HepG2 (cell line): ENCODE data around the gene DPY19L1. TPM values are rescaled to one million over a fixed set of nuclear protein-coding genes. Genes with fewer than 3 reads are reported as not detected.
"Not testable (repeated sequence)": the region's sequence is repeated elsewhere in the genome, so short reads cannot be mapped to it uniquely, and the experiment has no call there.

Experiments
- ATAC-seq: fragments of 200-7000 bp; cut with Tn5 transposase; 3 replicates; pipeline ENCODE4 v1.9.1; 2020; ENCODE audit warnings: mild to moderate bottlenecking, moderate library complexity
- BruUV-seq: library from RNA; stranded (reverse); fragments of 400-500 nt; replicated peaks from 2 replicates; lab custom pipeline; 2021; lab: Mats Ljungman, UMichigan
- CTCF ChIA-PET: fragments of 300-600 bp; formaldehyde crosslinking; extraction: SDS; loops from one replicate; lab custom pipeline; 2021; ENCODE audit warnings: low total read pairs, inconsistent platforms, low intra/inter-chr PET ratio; lab: Yijun Ruan, JAX
- POLR2A ChIA-PET: fragments of 350-600 bp; sonication (Branson Sonifier 250); formaldehyde crosslinking; loops from one replicate; lab custom pipeline; 2020; ENCODE audit warnings: antibody characterized with exemption, inconsistent platforms; lab: Yijun Ruan, JAX
- DNase-seq: peaks from one replicate; pipeline ENCODE4 v3.0.0-alpha.2; 2015; ENCODE audit warnings: low spot score
- FAIRE-seq: peaks from 3 replicates; lab custom pipeline; 2011; peaks lifted over from hg19 to GRCh38; lab: Jason Lieb, UNC
- H2AFZ ChIP-seq: one replicate; pipeline ENCODE4 v1.6.1; 2011; ENCODE audit warnings: low read length, inconsistent platforms
- H3K27ac ChIP-seq: fragments of 300-600 bp; 3 replicates; pipeline ENCODE4 v1.8.0; 2011; ENCODE audit warnings: mixed run types, mild to moderate bottlenecking, mixed read lengths, low read length, inconsistent platforms; ENCODE audit not compliant: insufficient read depth; ENCODE audit errors: extremely low read length
- H3K27me3 ChIP-seq, 2 experiments: fragments of 200-600 bp in 1 of 2; 2 replicates in 1 of 2; 3 replicates in 1 of 2; pipeline versions ENCODE4 v1.6.0 to v1.8.0; 2011; ENCODE audit warnings: low read length in 2 of 2, mild to moderate bottlenecking in 2 of 2, moderate library complexity in 2 of 2, inconsistent platforms in 1 of 2; ENCODE audit not compliant: insufficient read depth in 2 of 2, control insufficient read depth in 1 of 2
- H3K36me3 ChIP-seq, 2 experiments: fragments of 200-600 bp in 1 of 2; replicated peaks in 1 of 2; 2 replicates in 1 of 2; 3 replicates in 1 of 2; pipeline versions ENCODE4 v1.5.1 to v1.8.0; 2011; ENCODE audit warnings: low read length in 2 of 2, inconsistent platforms in 1 of 2; ENCODE audit not compliant: insufficient read depth in 2 of 2, control insufficient read depth in 1 of 2
- H3K4me1 ChIP-seq: 2 replicates; pipeline ENCODE4 v1.5.1; 2012; ENCODE audit warnings: low read length, inconsistent platforms; ENCODE audit not compliant: insufficient read depth
- H3K4me2 ChIP-seq: 2 replicates; pipeline ENCODE4 v1.6.0; 2011; ENCODE audit warnings: low read depth, low read length, inconsistent platforms
- H3K4me3 ChIP-seq, 3 experiments: fragments of 200-600 bp in 1 of 3; sonication (generic), shearing (Covaris generic) in 1 of 3; replicated peaks in 1 of 3; 2 replicates each; pipeline ENCODE4 v1.5.1; 2011 to 2016; ENCODE audit warnings: low read length in 3 of 3, inconsistent platforms in 2 of 3, low read depth in 2 of 3, mild to moderate bottlenecking in 2 of 3, control low read depth in 1 of 3, mixed read lengths in 1 of 3; ENCODE audit not compliant: insufficient read depth in 1 of 3
- H3K79me2 ChIP-seq: one replicate; pipeline ENCODE4 v1.6.1; 2011; ENCODE audit warnings: low read length, inconsistent platforms; ENCODE audit not compliant: insufficient read depth
- H3K9ac ChIP-seq: 2 replicates; pipeline ENCODE4 v1.6.0; 2011; ENCODE audit warnings: mild to moderate bottlenecking, low read depth, low read length, inconsistent platforms; ENCODE audit not compliant: insufficient read depth
- H3K9me3 ChIP-seq: 2 replicates; pipeline ENCODE4 v1.5.1; 2012; ENCODE audit warnings: mild to moderate bottlenecking, low read length
- H4K20me1 ChIP-seq: 2 replicates; pipeline ENCODE4 v1.6.0; 2011; ENCODE audit warnings: inconsistent platforms, mild to moderate bottlenecking, low read length, moderate library complexity; ENCODE audit not compliant: insufficient read depth
- ADNP ChIP-seq: sonication (generic); formaldehyde crosslinking; IDR thresholded peaks from 2 replicates; pipeline ENCODE4 v1.4.0; 2020; ENCODE audit warnings: missing genetic modification reagents
- ATAD3A ChIP-seq: sonication (generic); formaldehyde crosslinking; IDR thresholded peaks from 2 replicates; pipeline ENCODE4 v1.4.0; 2020; ENCODE audit warnings: missing genetic modification reagents
- MAF1 ChIP-seq: sonication (generic); formaldehyde crosslinking; IDR thresholded peaks from 2 replicates; pipeline ENCODE4 v1.5.0; 2020; ENCODE audit warnings: missing genetic modification reagents, borderline replicate concordance
- RBFOX2 ChIP-seq: fragments of 200-400 bp; formaldehyde crosslinking; IDR thresholded peaks from 2 replicates; pipeline ENCODE4 v1.6.1; 2017; ENCODE audit warnings: low read depth, mild to moderate bottlenecking, low read length
- ZBTB44 ChIP-seq: sonication (generic); formaldehyde crosslinking; IDR thresholded peaks from 2 replicates; pipeline ENCODE4 v1.4.0; 2020; ENCODE audit warnings: missing genetic modification reagents
- ZBTB8A ChIP-seq: sonication (generic); formaldehyde crosslinking; IDR thresholded peaks from 2 replicates; pipeline ENCODE4 v1.4.0; 2020; ENCODE audit warnings: mild to moderate bottlenecking, low read depth, missing genetic modification reagents, borderline replicate concordance
- ZNF205 ChIP-seq: IDR thresholded peaks from 2 replicates; pipeline ENCODE4 v1.6.1; 2018; ENCODE audit warnings: missing biosample characterization, missing genetic modification reagents
- ZNF850 ChIP-seq: sonication (generic); formaldehyde crosslinking; conservative IDR thresholded peaks from 2 replicates; pipeline ENCODE4 v1.9.0; 2021; ENCODE audit warnings: mild to moderate bottlenecking, missing genetic modification reagents
- WGBS: methylation state at CpG from one replicate; pipeline ENCODE4 v1.1.6; 2017; ENCODE audit warnings: low lambda C conversion rate; 5-methylcytosine and 5-hydroxymethylcytosine counted together
- in situ Hi-C: cut with HindIII; loops from 2 replicates; pipeline ENCODE4 v1.10.0; 2017; ENCODE audit warnings: low pct_unique_long_range_greater_than_20kb; ENCODE audit not compliant: extremely low pct_ligation_motif_present
- intact Hi-C: fragments of 100-400 bp; cut with micrococcal nuclease; formaldehyde crosslinking; loops from one replicate; pipeline ENCODE4 v1.10.0; 2022; ENCODE audit not compliant: unreplicated experiment
- polyA plus RNA-seq, 8 experiments: library from polyadenylated mRNA; depleted of rRNA in 3 of 8; stranded (reverse) in 7 of 8; unstranded in 1 of 8; fragments of >200 nt; fragmentation: Illumina TruSeq in 4 of 8; extraction: Trizol in 4 of 8; gene quantifications; 2 replicates each; pipeline versions ENCODE4 v1.2.1 to v1.2.3, GENCODE V29; 2011 to 2016; ENCODE audit warnings: low read depth in 4 of 8, missing spikeins in 1 of 8, mixed read lengths in 1 of 8; ENCODE audit not compliant: insufficient read depth in 1 of 8
- total RNA-seq, 5 experiments: library from RNA; depleted of rRNA; stranded (reverse); fragments of >200 nt; fragmentation: Illumina TruSeq; extraction: Trizol; gene quantifications; 2 replicates each; pipeline ENCODE4 v1.2.3, GENCODE V29; 2016; ENCODE audit warnings: low read depth in 1 of 5

The DPY19L1 gene
- total and polyA plus RNA-seq, 2 of the 13 experiments (the other 11 are each of a cell fraction or from before 2014, with no cell fraction given), result 18.9 to 32.6 TPM

- H3K9ac ChIP-seq, H3K9me3 ChIP-seq, DNase-seq, intact Hi-C loops, H3K4me3 ChIP-seq, BruUV-seq, H3K4me1 ChIP-seq, H3K79me2 ChIP-seq, H3K27me3 ChIP-seq, POLR2A ChIA-PET, H3K4me2 ChIP-seq, in situ Hi-C loops, H4K20me1 ChIP-seq, CTCF ChIA-PET, H2AFZ ChIP-seq, H3K27ac ChIP-seq, FAIRE-seq, H3K36me3 ChIP-seq: not testable (repeated sequence)
- 89% methylated on average over 6 of the region's 6 CpGs for WGBS
- peak; percentile 28; the same call in 1 of the 3 replicates for ATAC-seq
These were observed 39.0 kb downstream of the DPY19L1 start for GRCh38 chr7:34998335-34998734.

GRCh38 chr7:34996423-34997090, 40.7 kb downstream of the DPY19L1 start:
- not testable (repeated sequence) for FAIRE-seq, ATAC-seq, BruUV-seq

GRCh38 chr7:34995757-34996156, 41.5 kb downstream of the DPY19L1 start:
- ChIA-PET POLR2A (no interaction called here), CTCF (no interaction called here)
- no peaks in the 10 kb centered on the region for H4K20me1 ChIP-seq
- ATAC-seq, result no peak
- intact Hi-C loops, result no loop called here
- FAIRE-seq, result no peak
- H3K79me2 ChIP-seq, result no peaks in the 10 kb centered on the region
- H3K4me3 ChIP-seq, result no peak overlapping the region
- H3K27ac ChIP-seq, result no peak overlapping the region
- no peak overlapping the region for H3K9ac ChIP-seq
- H3K4me2 ChIP-seq, result no peak overlapping the region
- no peak for DNase-seq
- BruUV-seq, result no TSS peak
- no peaks in the 10 kb centered on the region for H3K9me3 ChIP-seq
- 92% methylated on average over 7 of the region's 7 CpGs for WGBS
- H3K4me1 ChIP-seq, result peaks cover 10% of the 10 kb centered on the region
- no peaks in the 10 kb centered on the region for H3K36me3 ChIP-seq
- no peak overlapping the region for H2AFZ ChIP-seq
- in situ Hi-C loops, result no loop called here
- H3K27me3 ChIP-seq, result no peaks in the 10 kb centered on the region
- TF ChIP-seq ZNF850 (no peak), ZNF205 (CRISPR knock-in tag) (no peak), RBFOX2 (no peak), ZBTB44 (CRISPR knock-in tag) (no peak), ADNP (CRISPR knock-in tag) (no peak), ATAD3A (no peak), ZBTB8A (CRISPR knock-in tag) (no peak), MAF1 (CRISPR knock-in tag) (no peak)

More at GRCh38 chr7:34996423-34997090, 40.7 kb downstream of the DPY19L1 start:
- DNase-seq, H2AFZ ChIP-seq, H4K20me1 ChIP-seq, CTCF ChIA-PET, H3K4me3 ChIP-seq, in situ Hi-C loops, H3K9ac ChIP-seq, H3K79me2 ChIP-seq, H3K27ac ChIP-seq, H3K4me2 ChIP-seq, H3K36me3 ChIP-seq, intact Hi-C loops, H3K9me3 ChIP-seq, H3K4me1 ChIP-seq, H3K27me3 ChIP-seq, POLR2A ChIA-PET: not testable (repeated sequence)
- WGBS, result 94% methylated on average over 4 of the region's 5 CpGs
